Measurements from ENCODE around the gene HAND1. TPM values are rescaled to one million over a fixed set of nuclear protein-coding genes. Genes with fewer than 3 reads are reported as not detected.

The HAND1 gene
- total RNA-seq (68.9 and 81.2 TPM in 2 replicates), polyA plus RNA-seq (66.0 and 67.7 TPM in 2 replicates)

GRCh38 chr5:154478224-154478565 is at the start of gene HAND1:
Gene HAND1 (minus strand): TSS chr5:154478227. CDS start chr5:154478008, 219 bp downstream.
- DNase-seq (ENCODE audit: low read depth in 1 of 2, low spot score in 1 of 2), result peak in 1 of 2 donors; percentile 94
- Histone ChIP-seq H3K36me3 (no peaks in the 10 kb centered on the region), H3K9me3 (ENCODE audit: low read depth) (no peaks in the 10 kb centered on the region), H3K27ac (peak within 1 kb of the TSS; percentile 71), H3K27me3 (peaks cover 93% of the 10 kb centered on the region), H3K4me3 (peak within 1 kb of the TSS; percentile 57), H3K4me1 (ENCODE audit: low read depth) (peaks cover 20% of the 10 kb centered on the region)
- TF ChIP-seq CTCF (IDR thresholded peaks at IDR 0.05; ENCODE audit: low read depth, low read length), result no peak

- peak overlapping the region; percentile 76 for H3K27ac ChIP-seq
- no peaks in the 10 kb centered on the region for H3K27me3 ChIP-seq
- no peaks in the 10 kb centered on the region for H3K9me3 ChIP-seq (ENCODE audit: low read depth)
- H3K4me1 ChIP-seq (ENCODE audit: low read depth), result peaks cover 43% of the 10 kb centered on the region
- no peak overlapping the region for H3K4me3 ChIP-seq
- no peaks in the 10 kb centered on the region for H3K36me3 ChIP-seq
- peak in 1 of 2 donors; percentile 79 for DNase-seq (ENCODE audit: low read depth in 1 of 2, low spot score in 1 of 2)
- no peak for TF ChIP-seq CTCF (IDR thresholded peaks at IDR 0.05; ENCODE audit: low read depth, low read length)
Measured at GRCh38 chr5:154526231-154527226, 48.5 kb upstream of the HAND1 start.

GRCh38 chr5:154524859-154525258 is 46.8 kb upstream of the HAND1 start:
- TF ChIP-seq CTCF (IDR thresholded peaks at IDR 0.05; ENCODE audit: low read depth, low read length), result no peak
- no peak for DNase-seq (ENCODE audit: low read depth in 1 of 2, low spot score in 1 of 2)
- H3K27ac ChIP-seq, result no peak overlapping the region
- H3K27me3 ChIP-seq, result no peaks in the 10 kb centered on the region
- H3K4me1 ChIP-seq (ENCODE audit: low read depth), result peaks cover 58% of the 10 kb centered on the region
- H3K36me3 ChIP-seq, result no peaks in the 10 kb centered on the region
- no peaks in the 10 kb centered on the region for H3K9me3 ChIP-seq (ENCODE audit: low read depth)
- no peak overlapping the region for H3K4me3 ChIP-seq

GRCh38 chr5:154524181-154524580 is 46.2 kb upstream of the HAND1 start:
- no peak for DNase-seq (ENCODE audit: low read depth in 1 of 2, low spot score in 1 of 2)
- Histone ChIP-seq H3K4me3 (no peak overlapping the region), H3K36me3 (no peaks in the 10 kb centered on the region), H3K27me3 (no peaks in the 10 kb centered on the region), H3K27ac (peak overlapping the region; percentile 77), H3K9me3 (ENCODE audit: low read depth) (no peaks in the 10 kb centered on the region), H3K4me1 (ENCODE audit: low read depth) (peaks cover 65% of the 10 kb centered on the region)
- no peak for TF ChIP-seq CTCF (IDR thresholded peaks at IDR 0.05; ENCODE audit: low read depth, low read length)

DNA sequence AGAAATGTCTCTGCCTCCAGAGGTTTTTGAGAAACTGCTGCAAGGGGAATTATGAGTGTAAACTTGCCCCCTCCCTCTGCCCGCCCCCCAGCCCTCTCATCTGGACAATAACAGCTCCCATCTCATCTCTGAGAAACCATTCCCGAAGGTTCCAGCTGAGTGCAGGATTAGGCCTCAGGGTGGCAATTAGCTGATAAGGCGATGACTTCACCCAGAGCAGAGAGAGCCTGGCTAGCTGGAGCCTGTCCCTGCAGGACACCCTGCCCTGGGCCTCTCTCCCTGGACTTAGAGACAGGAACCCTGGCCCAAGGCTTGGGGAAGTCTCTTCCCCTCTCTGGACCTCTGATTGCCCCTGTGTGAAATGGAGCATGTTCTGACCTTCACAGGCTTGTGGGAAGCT is 45.7 kb upstream of the HAND1 start:
- peak; percentile 14 to 65 for DNase-seq (ENCODE audit: low read depth in 1 of 2, low spot score in 1 of 2)
- no peaks in the 10 kb centered on the region for H3K9me3 ChIP-seq (ENCODE audit: low read depth)
- TF ChIP-seq CTCF (IDR thresholded peaks at IDR 0.05; ENCODE audit: low read depth, low read length), result no peak
- H3K36me3 ChIP-seq, result no peaks in the 10 kb centered on the region
- no peak overlapping the region for H3K4me3 ChIP-seq
- H3K27me3 ChIP-seq, result no peaks in the 10 kb centered on the region
- H3K27ac ChIP-seq, result peak overlapping the region; percentile 77
- H3K4me1 ChIP-seq (ENCODE audit: low read depth), result peaks cover 68% of the 10 kb centered on the region
